AML-193 (cell line): ENCODE data around the gene EDN2.

ENCODE experiments used
- DNase-seq, 2 experiments: peaks; one replicate each; lab custom pipeline; 2025; lab: John Stamatoyannopoulos, UW

The EDN2 gene

DNA sequence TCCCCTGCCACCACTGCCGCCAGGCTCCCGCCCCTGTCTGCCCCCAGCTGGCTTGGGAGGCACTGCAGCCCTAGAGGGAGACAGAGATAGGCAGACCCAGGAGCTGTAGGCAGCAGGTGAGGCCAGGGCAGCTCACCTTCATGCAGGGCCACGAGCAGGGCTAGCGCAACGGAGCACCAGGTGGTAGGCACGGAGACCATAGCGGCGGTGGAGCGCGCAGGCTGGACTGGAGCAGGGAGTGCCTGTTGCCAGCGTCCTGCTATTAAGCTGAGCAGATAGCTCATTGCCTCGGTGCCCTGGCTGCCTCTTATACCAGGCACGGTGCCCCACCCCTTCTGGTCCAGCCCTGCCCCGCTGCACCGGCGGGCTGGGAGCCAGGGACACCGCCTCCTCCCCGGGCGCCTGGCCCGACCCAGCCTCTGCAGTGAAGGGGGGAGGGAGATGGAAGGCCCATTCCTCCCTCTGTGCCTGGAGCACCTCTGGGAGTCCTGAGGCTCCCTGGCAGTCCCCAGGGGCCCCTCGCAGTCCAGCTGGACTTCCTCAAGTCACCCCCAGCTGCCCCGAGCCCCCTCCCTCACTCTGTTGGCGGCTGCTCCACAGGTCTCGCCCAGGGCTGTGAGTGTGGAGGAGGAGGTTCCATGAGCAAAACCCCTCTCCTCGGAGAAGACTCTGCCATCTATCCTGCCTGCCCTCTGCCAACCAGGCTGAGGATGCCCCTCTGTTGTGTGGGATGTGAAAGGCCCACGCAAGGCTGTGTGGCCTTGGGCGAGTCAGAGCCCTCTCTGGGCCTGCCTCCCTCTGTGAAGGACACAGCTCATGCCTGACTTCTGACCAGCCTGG, at the start of gene EDN2:
Gene EDN2 (minus strand): TSS at position 282 of the 840 bp plus-strand sequence. CDS start 82 bp downstream, at position 200.
- DNase-seq = no peak

DNA sequence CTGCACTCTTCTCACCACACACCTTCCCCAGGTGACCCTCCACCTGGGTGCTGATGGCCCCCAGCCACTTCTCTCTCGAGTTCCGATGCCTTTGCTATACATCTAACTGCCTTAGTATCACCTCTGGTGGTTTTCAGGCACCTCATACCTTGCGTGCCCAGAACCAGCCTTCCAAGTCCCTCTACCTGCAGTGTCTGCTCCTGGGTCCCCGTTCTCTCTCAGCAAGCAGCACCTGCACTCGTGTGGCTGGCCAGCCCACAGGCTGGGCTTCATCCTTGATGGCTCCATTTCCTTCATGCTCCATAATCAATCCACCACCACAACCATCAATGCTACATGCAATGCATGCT, 49.2 kb upstream of the EDN2 start:
- DNase-seq = no peak

DNA sequence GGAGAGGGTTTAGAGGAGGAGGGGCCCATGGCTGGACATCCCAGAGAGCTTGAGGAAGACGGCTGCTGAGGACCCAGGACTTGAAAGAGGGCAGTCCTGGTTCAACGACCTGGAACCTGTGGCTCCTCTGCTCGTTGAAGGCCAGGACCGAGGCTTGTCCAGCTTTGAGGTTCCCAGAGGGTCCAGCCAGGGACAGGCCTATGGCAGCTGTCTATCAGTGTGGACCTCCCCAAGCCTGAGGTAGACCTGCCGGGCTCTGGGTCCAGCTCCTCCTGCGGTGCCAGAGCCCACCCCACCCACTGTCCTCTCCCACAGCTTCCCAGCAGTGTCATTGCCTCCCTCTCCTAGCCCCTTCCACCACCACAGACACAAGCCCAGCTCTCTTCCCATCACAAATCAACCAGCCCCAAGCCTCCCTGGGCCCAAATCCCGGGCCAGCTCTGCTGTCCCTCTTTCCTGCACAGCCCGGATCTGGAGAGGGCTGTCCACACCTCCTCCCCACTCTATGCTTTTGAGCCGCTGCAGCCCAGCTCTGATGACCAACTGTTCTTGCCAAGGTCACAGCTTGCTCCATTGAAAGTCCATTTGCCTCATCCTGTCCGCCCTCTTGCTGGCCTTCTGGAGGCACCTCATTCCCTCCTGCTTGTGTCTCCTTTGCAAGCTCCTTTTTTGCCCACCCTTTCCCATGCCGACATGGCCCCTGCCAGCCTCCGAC, 48.7 kb upstream of the EDN2 start:
- DNase-seq = no peak

DNA sequence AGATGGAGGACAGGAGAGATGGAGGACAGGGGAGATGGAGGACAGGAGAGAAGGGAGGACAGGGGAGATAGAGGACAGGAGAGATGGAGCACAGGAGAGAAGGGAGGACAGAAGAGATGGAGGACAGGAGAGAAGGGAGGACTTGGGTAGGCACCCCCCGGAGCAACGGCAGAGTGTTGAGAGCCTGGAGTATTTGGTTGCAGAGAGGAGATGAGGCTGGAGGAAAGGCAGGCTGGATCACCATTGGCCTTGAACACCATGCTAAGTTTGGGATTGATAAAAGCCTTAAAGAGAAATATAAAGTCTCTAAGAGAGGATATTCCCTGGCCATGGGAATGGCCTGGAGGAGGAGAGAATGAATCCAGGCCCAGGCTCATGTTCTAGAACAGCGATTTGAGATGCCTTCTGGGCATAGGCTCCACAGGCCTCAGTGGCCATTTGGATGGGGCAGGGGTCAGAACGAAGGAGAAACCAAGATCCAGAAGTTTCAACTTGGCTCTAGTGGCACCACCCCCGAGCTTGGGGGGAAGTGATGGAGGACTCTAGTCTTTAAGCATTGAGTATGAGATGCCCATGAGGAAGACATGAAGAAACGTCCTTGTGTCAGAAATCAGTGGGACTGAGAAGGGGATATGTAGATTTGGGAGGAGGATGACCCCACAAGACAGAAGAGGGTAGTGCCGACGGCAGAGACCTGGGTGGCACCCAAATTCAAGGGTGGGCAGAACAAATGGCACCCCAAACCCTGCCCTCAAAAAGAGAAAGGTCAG, 47.9 kb upstream of the EDN2 start:
- no peak for DNase-seq

DNA sequence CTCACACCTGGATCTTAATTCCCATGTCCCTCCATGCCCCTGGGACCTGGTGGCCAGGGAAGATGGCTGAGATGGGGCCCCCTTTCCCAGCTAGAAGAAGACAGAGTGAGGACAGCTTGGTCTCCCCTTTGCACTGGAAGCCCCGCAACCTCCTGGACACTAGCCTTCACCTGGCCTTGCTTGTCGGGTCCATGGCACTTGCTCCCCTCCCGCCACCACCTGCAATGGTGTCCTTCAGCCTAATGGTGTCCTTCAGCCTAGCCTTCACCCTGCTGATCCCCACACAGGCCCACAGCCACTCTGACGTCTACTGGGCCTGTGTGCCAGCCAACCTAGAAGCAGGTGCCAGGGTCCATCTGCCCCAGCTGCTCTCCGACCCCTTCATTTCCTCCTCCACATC, 45.9 kb upstream of the EDN2 start:
- no peak for DNase-seq

- no peak for DNase-seq
Observed at GRCh38 chr1:41529621-41530395, 45.3 kb upstream of the EDN2 start.

DNA sequence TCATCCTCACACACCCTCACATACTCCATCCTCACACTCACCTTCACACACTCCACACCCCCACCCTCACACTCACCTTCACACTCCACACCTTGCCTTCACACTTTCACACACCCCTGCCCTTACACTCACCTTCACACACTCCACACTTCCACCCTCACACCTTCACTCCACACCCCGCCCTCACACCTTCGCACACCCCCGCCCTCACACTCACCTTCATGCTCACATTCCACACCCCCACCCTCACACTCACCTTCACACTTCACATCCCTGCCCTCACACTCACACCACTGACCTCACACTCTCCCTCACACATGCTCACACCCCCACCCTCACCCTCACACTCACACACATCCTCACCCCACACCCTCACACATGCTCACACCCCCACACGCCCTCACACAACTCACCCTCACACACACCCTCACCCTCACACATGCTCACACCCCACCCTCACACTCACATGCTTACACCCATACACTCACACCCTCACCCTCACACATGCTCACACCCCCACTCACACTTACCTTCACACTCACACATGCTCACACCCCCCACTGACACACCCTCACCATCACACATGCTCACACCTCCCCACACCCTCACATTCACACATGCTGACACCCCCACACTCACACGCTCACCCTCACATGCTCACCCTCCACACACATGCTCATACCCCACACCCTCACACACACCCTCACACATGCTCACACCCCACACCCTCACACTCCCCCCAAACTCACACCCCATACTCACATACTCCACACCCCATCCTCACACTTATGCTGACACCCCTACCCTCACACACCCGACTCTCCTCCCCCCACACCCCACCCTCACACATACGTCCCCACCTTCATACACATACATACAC, 44.5 kb upstream of the EDN2 start:
- no peak for DNase-seq

DNA sequence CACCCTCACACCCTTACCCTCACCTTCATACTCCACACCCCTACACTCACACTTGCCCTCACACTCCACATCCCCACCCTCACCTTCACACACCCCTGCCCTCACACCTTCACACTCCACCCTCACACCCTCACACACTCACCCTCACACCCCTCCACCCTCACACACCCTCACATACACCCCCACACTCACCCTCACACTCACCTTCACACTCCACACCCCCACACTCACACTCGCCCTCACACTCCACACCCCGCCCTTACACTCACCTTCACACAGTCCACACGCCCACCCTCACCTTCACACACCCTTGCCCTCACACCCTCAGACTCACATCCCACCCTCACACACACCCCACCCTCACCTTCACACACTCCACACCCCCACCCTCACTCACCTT, 43.6 kb upstream of the EDN2 start:
- DNase-seq = no peak

- no peak for DNase-seq
Observed at GRCh38 chr1:41526956-41527561, 42.6 kb upstream of the EDN2 start.

DNA sequence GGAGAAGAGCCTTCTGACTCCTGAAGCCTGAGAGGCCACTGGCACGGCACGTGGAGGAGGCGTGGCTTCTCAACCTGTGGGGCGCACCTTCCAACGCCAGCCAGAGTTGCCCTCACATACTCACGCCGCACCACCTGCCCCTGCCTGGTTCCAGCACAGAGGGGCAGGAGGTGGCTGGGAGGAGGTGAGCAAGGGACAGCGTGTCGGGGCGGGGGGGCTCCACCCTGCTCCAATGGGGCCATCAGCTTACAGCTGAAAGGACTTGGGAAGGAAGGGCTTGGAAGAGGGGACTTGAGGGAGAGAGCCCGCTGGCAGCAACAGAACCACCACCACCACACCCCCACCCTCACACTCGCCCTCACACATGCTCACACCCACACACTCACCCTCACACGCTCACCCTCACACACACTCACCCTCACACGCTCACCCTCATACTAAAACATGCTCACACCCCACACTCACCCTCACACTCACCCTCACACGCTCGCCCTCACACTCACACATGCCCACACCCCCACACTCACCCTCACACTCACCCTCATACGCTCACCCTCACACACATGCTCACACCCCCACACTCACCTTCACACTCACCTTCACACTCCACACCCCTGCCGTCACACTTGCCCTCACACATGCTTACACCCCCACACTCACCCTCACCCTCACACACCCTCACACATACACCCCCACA, 41.6 kb upstream of the EDN2 start:
- DNase-seq = no peak

- DNase-seq = no peak
Observed at GRCh38 chr1:41524676-41525675, 40.5 kb upstream of the EDN2 start.

- no peak for DNase-seq
Observed at GRCh38 chr1:41523949-41524675, 39.6 kb upstream of the EDN2 start.

DNA sequence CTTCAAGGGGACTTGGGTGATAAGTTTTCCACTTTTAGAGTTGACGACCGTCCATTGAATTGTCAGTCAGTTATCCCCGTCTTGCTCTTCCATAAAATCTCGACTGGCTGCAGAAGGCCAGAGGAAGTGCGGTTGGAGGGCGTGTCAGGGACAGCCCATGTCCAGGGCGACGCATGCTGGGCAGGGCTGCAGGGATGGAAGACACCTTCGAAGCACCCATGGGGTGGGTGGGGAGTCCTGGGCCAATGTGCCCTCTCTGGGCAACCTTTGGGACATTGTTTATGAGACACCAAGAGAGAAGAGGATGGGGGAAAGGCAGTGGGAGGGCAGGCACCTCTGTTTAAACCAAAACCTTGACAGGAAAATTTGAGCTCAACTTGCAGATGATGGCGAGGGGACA, 38.6 kb upstream of the EDN2 start:
- DNase-seq = no peak

DNA sequence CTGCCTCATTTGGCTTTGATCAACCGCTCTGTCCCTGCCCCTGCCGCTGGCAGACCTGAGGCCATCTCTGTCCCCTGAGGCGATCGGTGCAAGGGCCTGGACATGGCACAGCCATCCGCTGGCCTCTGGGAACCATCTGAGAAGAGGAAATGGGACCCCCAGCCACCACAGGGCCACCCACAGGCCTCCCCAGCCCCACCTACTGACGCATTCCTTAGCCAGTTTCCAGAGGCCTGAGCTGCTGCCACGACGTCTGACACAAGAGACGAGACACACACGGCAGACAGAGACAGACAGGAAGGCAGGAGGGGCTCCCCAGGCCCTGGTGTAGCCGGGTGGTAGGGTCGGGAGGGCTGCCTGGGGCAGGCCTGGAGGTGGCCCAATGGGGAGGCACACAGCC, 37.3 kb upstream of the EDN2 start:
- no peak for DNase-seq

DNA sequence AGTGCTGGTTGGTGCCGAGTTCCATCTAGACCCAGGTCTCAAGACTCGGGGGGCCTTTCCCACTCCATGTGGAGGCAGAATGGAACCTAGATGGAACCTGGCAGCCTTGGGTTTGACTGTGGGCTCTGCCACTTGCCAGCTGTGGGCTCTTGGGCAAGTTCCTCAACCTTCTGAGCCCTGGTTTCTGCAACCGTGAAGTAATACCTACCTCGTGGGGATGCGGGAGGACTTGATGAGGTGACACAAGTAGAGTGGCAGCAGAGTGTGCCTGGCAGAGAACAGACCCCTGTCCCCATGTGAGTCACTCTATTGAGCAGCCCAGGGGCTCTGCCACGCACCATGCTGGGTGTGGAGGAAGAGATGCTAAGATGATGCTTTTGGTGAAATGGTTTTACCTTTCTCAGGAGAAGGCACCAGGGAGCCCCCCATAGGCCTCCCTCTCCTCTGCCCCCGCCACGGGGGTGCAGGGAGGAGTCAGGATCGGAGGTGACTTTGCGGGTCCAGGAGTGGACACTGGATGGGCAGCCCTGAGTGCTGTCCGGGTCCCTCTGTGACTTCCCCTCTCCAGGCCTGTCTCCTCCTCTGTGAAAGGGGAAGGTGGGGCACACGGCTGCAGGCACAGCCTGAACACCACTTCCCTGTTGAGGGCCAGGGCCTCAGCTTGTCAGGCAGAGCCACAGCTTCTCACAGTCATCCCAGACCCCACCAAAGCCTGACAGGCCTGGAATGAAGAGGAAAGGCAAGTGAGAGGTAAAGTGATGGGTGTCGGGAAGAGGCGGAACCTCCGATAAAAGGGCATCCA, 36.7 kb upstream of the EDN2 start:
- DNase-seq = no peak

DNA sequence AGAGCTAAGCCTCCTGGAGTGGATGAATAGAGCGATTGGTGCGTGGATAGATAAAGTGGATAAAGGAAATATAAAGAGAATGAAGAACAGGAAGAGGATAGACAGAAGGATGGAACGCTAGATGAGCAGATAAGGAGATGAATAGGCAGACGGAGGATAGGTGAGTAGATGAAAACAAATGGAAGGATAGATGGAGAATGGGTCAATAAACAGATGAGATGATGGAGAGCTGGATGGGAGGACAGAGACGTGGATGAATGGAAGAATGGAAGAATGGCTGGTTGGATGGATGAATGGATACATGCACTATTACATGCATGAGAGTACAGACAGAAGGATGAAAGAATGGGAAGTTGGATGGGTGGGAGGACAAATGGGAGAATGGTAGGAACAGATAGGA, 35.2 kb upstream of the EDN2 start:
- no peak for DNase-seq

GRCh38 chr1:41518471-41518870, 34.0 kb upstream of the EDN2 start:
- DNase-seq = no peak
